22Rv1 (cell line): ENCODE measurements around the gene ETDB.

Experiments used
- ZFX ChIP-seq: fragments of 450-650 bp; IDR thresholded peaks from 2 replicates; pipeline ENCODE4 v1.6.1; 2017; ENCODE audit warnings: antibody characterized with exemption, borderline replicate concordance
- TF ChIP-seq, protein P1 (sequence below): fragments of 450-650 bp; IDR thresholded peaks from 2 replicates; pipeline ENCODE4 v1.5.1; 2017; ENCODE audit warnings: mild to moderate bottlenecking

DNA sequence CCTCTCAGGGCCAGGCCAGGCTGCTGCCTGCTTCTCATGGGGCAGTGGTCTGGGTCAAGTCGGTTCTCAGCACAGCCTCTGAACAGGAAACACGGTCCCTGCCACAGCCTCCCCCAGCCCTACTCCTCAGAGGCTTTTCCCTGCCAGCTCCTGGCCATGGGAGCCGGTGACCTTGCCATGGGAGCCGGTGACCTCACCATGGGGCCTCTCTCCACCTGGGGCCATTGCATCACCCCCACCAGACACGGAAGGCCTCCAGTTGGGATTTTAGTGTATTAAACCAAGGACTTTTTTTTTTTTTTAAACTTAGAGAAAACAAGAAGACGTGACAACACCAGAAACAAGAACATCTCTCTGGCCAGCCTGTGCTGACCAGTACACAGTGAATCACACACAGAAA is 25.6 kb downstream of the ETDB start:
- TF ChIP-seq, protein P1, sequence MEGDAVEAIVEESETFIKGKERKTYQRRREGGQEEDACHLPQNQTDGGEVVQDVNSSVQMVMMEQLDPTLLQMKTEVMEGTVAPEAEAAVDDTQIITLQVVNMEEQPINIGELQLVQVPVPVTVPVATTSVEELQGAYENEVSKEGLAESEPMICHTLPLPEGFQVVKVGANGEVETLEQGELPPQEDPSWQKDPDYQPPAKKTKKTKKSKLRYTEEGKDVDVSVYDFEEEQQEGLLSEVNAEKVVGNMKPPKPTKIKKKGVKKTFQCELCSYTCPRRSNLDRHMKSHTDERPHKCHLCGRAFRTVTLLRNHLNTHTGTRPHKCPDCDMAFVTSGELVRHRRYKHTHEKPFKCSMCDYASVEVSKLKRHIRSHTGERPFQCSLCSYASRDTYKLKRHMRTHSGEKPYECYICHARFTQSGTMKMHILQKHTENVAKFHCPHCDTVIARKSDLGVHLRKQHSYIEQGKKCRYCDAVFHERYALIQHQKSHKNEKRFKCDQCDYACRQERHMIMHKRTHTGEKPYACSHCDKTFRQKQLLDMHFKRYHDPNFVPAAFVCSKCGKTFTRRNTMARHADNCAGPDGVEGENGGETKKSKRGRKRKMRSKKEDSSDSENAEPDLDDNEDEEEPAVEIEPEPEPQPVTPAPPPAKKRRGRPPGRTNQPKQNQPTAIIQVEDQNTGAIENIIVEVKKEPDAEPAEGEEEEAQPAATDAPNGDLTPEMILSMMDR, result no peak
- TF ChIP-seq ZFX, result no peak
